NOMO-1 treated with DMSO at 0.1 percent for 48 hours (cell line): ENCODE results near the gene COX4I1.
"Not testable (repeated sequence)": the region's sequence is repeated elsewhere in the genome, so short reads cannot be mapped to it uniquely, and the experiment has no call there.

ENCODE experiments used
- DNase-seq: peaks from one replicate; lab custom pipeline; 2025; ENCODE audit not compliant: unreplicated experiment; lab: John Stamatoyannopoulos, UW

The COX4I1 gene

DNA sequence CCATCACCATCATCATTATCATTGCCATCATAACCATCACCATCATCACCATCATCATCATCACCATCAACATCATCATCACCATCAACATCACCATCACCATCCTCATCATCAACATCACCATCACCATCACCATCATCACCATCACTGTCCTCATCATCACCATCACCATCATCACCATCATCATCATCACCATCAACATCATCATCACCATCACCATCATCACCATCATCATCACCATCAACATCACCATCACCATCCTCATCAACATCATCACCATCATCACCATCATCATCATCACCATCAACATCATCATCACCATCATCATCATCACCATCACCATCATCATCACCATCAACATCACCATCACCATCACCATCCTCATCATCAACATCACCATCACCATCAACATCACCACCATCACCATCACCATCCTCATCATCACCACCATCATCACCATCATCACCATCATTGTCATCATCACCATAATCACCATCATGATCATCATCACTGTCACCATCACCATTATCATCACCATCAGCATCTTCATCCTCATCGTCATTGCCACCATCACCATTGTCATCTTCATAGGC lies 23.9 kb downstream of the COX4I1 start:
- no peak for DNase-seq

GRCh38 chr16:85824161-85825135 lies 25.0 kb downstream of the COX4I1 start:
- no peak for DNase-seq

GRCh38 chr16:85825326-85825725 lies 25.8 kb downstream of the COX4I1 start:
- DNase-seq: no peak

DNA sequence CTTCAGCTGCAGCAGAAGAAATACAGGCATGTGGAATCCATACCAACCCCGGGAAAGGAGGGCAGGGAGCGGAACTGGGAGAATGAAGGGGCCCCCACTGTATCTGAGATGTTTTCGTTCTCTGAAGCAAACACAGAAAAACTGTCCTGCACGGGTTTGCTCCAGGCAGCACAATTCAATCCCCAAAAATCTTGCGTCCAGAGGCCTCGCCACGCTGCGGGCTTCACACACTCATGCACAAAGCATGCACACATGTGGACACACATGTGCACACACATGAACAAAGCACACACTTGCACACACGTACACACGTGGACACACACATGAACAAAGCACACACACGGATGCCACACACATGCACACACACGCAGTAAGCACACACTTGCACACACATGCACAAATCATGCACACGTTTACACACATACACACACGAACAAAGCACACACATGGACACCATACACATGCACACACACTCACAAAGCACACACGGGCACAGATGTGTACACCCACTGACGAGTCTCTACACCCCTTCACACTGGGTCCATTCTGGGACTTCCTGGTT lies 27.3 kb downstream of the COX4I1 start:
- no peak for DNase-seq

GRCh38 chr16:85828166-85828565 lies 28.7 kb downstream of the COX4I1 start:
- no peak for DNase-seq

GRCh38 chr16:85829171-85829719 lies 29.8 kb downstream of the COX4I1 start:
- DNase-seq: no peak

GRCh38 chr16:85829751-85830445 lies 30.4 kb downstream of the COX4I1 start:
- peak; percentile 65 for DNase-seq

- no peak for DNase-seq
Observed at GRCh38 chr16:85830821-85831220, 31.3 kb downstream of the COX4I1 start.

DNA sequence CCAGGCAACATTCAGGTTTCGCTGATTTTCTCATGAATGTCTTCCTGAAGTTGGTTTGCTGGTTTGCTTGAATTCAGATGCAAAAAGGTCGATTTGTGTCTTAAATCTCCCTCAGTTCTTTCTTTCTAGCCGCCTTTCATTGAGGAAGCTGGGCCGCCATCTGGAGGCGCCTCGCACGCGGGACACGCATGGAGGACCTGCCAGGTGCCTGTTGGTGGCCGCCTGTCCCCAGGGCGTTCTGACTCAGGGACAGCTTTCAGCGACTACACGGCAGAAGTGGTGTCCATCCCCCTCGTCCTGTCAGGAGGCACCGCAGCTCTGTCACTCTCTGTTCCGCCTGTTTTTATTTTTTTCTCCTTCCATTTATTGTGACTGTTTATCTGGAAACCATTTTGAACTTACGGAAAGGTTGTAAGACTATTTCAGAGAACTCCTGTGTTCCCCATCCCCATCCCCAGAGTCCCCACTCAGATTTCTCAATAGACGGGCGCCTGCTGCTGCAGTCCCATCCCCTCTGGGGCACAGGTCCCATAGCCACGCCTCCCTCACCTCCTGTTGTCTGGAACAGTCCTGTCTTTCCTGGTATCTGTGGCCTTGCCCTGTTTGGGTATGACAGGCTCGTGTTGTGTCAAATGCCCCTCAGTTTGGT lies 33.2 kb downstream of the COX4I1 start:
- DNase-seq: no peak

DNA sequence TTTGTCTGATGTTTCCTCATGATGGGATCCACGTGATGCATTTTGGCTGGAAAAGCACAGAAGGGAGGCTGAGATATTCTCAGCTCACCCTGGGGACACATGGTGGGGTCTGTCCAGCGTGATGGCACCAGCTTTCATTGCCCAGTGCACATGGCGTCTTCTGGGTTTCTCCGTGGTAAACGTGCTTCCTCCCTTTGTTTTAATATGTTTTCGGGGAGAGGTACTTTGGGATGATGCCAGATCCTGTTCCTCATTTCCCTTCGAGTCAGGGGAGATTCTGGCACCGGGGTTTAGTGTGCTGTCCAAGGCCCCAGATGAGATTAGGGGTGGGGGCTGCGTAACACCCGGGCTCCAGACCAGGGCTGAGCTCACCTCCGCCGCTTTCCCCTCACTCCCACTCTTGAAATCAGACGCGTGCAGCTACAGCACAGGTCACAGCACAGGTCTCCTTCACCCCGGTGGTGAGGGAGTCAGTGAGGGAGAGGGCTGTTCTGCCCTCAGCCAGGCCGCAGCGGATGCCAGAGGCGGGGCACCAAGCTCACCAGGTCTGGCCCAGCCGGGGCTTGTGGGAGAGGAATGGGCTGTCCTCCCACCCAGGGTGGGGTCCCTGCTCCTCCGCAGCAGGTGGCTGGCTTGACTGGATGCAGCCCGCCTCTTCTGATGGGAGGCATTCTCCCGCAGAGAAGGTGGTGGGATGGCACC lies 33.9 kb downstream of the COX4I1 start:
- DNase-seq: no peak

DNA sequence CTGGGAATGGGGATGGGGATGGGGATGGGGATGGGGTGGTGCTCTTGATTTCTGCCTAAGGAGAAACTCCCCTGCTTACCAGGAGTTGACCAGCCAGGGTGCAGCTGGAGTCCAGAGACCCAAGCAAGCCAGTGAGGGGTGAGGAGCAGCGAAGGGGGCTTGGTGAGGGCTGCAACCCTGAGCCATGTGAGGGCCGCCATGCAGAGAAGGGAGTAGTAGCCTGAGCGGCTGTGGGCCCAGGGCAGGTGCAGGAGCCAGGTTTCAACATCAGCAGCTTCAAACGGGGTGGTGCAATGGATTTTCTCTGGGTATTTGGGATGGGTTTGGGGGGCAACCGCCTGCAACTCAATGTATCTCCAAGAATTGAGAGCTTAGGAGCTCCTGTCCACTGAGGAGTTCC lies 35.2 kb downstream of the COX4I1 start:
- DNase-seq: no peak

- no peak for DNase-seq
Observed at GRCh38 chr16:85835227-85835751, 35.8 kb downstream of the COX4I1 start.

GRCh38 chr16:85835956-85836705 lies 36.6 kb downstream of the COX4I1 start:
- no peak for DNase-seq

- peak; percentile 75 for DNase-seq
Observed at GRCh38 chr16:85836706-85837582, 37.4 kb downstream of the COX4I1 start.

GRCh38 chr16:85837654-85838053 lies 38.2 kb downstream of the COX4I1 start:
- not testable (repeated sequence) for DNase-seq

DNA sequence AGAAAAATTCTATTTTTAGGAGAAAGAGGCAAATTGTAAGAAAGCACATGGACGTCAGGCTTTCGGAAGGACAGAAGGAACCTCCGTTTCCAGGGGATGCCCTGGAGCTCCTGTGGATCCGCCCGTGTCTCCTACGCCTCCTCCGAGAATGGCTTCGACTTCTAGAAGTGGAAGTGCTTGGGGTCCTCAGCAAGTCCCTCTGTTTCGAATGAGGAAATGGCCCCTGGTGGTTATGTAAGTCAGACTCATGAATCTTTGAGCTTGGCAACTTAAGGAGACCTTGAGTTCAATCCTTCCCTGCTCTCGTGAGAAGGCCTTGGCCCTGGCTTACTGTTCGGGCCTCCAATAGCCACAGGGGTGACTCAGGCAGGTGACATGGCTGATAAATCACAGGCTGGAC lies 38.9 kb downstream of the COX4I1 start:
- peak; percentile 96 for DNase-seq

DNA sequence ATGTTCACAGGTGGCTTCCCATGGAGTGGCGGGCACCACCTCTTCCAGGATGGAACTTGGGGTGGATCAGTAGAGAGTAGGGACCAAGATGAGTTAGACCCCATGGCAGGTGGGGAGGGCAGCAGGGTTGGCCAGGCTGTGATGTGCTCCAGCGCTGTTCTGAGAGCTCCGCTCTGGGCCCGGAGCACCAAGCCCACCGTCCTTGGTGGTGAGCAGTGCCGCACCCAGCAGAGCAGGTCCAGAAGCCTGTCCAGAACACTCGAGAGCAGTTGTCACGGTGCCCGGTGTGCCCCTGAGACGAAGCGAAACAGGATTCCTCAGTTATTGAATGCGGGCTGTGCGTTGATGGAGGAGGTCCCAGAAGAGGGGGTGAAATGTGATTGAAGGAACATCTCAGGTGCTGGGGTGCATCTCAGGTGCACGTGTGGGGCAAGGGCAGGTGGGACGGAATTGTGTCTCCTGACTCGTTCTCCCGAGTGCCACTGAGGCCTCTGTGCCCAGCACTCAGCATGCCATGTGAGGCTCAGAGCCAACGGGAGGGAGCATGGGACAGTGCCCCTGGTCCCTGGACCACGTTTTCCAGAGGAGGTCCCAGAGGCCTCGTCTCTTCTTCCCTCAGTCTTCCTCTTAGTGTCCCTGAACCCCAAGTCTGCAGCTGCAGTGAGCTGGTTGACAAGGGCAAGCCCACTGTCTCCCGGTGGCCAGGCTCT lies 39.5 kb downstream of the COX4I1 start:
- no peak for DNase-seq
